HG03175 (cell line): ENCODE measurements around the gene CA9.

ENCODE experiments used
- ATAC-seq: cut with Tn5 transposase; IDR thresholded peaks from one replicate; pipeline ENCODE4 v1.9.1; 2021; ENCODE audit warnings: mild to moderate bottlenecking, moderate library complexity; ENCODE audit not compliant: unreplicated experiment

The CA9 gene

GRCh38 chr9:35714123-35714522 lies 40.4 kb downstream of the CA9 start:
- ATAC-seq: no peak

DNA sequence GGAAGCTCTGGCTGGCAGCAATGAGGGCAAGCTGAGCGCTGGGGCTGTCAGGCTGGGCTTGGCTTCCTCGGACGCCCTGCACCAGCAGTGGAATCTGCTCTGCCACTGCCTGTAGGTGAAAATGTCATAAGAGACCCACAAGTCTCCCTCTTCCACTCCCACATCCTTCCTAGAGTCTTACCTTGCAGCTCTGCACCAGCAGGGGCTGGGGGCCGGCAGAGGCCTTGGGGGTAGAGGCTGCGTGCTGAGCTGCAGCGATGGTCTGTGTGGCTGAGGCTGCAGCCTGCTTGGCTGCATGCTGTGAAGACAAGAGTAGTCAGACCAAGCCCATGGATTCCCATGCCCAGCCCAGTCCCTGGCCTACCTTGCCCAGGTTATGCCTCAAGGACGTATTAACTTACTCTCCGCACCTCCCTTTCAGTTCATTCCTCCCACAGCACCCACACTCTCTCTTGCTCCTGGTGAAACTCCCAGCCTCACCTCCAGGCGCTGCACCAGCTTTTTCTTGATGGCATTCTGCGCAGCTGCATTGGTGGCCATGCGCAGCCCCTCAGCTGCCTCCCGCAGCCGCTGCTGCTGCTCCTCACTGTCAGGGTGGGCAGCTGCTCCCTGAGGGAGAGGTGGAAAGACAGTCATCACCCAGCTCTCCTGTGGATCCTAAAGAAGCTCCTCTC lies 41.0 kb downstream of the CA9 start:
- ATAC-seq: no peak

GRCh38 chr9:35716230-35716629 lies 42.5 kb downstream of the CA9 start:
- ATAC-seq: no peak

DNA sequence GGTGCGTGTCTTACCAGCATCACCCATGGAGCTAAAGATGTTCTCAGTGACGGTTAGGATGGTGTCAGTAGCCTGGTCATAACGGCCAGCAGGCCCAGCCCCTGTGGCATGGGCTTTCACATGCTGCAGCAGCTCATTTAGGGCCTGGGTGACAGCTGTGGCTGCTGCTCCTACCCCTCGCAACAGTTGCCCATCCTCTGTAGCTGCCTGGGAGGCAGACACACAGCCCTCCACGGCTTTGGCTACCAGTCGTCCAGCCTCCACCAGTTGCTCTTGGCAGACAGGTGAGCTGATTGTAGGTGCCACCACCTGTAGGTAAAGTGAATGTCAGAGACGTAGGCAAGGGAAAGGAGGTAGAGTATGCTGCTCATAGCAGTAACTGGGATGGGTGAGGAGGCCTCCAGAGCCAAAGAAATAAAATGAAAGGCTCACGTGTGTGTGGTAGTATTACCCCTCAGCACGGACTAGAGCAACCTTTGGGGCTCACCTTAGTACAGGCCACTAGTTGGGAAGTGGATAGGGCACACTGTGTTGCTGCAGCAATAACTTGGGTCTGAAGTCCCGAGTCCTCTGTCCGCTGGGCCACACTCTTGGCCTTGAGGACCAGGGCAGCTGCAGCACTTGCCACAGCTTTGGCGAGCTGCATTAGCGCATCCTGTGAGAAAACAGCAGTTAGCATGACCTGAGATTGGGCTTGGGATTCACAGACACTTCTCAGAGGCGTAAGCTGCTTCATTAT lies 43.6 kb downstream of the CA9 start:
- ATAC-seq: no peak

GRCh38 chr9:35718721-35719511 lies 45.2 kb downstream of the CA9 start:
- no peak for ATAC-seq

- no peak for ATAC-seq
Observed at GRCh38 chr9:35719546-35719945, 45.8 kb downstream of the CA9 start.

GRCh38 chr9:35723426-35723825 lies 49.7 kb downstream of the CA9 start:
- ATAC-seq: no peak

DNA sequence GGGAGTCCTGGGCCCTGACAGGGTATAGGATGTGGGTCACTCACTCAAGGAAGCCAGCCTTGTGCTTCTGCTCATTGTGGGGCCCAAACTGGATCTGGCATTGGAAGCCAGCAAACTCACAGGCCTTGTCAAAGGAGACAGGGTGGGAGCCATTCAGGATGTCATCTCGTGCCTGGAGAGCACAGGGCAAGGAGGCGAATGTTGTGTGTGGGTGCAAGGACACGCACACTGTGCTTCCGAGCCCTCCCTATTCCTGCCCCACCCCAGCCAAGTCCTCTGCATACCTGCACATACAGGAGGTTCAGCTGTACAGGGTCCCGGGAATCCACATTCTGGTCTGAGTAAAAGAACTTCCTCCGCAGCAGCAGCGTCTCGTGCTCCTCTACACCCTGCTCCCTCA lies 50.2 kb downstream of the CA9 start:
- no peak for ATAC-seq

DNA sequence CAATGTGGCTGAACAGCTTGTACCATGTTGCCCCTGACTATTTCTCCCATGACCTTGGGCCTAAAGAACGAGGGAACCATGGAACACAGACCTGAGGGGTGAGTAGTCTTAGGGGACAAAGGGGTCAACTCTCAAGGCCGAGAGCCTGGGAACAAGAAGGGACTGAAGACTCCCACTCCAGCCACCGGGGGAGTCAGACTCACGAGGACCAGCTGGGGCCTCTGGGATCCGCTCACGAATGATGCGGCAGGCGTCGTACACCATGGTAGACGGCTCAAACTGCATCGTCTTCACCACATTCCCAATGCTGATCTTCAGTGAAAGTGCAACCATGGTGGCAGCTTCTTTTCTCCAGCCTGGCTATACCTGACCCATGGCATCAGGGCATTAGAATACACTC lies 51.6 kb downstream of the CA9 start:
- ATAC-seq: no peak

DNA sequence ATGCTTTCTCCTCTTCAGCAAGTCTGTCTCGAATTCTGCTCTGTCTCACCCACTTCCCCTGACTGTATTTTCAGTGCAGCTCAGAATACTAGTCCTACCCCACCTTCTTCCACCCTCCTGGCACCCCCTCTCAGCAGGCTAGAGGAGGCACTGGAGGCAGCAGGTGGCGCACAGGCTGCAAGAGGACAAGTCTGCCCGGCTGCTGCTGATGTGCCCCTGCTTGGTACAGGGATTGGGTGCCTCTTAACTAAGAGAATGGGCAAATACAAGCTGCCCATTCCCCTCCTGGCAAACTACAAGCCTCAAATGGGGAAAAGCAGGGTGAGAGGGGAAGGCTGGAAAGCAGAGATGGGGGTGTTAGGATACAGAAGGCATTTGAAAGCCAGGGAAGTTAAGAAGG lies 53.2 kb downstream of the CA9 start:
- ATAC-seq: no peak

DNA sequence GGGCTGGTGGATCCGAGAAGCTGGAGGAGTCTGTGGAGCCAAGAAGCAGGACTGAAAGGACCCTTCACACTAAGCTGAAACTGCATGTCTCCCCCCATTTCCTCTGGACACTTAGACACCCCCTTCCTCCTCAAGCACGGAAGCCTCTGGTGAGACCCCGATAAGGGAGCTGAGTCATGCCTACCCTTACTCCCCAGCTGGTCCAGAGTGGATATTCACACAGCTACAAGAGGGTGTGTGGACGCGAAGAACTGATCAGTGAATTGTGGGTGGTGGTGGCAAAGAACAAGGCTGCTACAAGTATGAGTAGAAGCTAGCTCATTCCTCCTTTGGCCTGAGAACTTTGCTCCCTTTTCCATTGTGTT lies 53.9 kb downstream of the CA9 start:
- ATAC-seq: no peak

GRCh38 chr9:35728041-35728971 lies 54.6 kb downstream of the CA9 start:
- ATAC-seq: no peak

DNA sequence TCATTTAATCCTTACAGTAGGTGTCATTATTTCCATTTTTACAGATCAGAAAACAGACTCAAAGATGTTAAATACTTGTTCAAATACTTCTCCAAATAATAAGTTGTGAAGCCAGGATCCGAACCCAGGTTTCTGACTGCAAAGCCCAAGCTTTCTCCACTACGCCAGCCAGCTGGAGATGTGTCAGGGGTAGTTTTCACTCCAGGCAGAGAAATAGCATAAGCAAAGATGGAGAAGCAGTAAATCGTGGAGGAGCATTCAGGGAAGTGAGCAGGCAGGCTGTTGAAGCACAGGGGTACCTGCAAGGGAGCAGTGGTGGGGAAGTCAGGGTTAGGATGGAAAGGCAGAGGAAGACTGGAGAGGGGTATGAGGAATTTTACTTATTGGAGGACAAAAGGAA lies 55.4 kb downstream of the CA9 start:
- no peak for ATAC-seq

DNA sequence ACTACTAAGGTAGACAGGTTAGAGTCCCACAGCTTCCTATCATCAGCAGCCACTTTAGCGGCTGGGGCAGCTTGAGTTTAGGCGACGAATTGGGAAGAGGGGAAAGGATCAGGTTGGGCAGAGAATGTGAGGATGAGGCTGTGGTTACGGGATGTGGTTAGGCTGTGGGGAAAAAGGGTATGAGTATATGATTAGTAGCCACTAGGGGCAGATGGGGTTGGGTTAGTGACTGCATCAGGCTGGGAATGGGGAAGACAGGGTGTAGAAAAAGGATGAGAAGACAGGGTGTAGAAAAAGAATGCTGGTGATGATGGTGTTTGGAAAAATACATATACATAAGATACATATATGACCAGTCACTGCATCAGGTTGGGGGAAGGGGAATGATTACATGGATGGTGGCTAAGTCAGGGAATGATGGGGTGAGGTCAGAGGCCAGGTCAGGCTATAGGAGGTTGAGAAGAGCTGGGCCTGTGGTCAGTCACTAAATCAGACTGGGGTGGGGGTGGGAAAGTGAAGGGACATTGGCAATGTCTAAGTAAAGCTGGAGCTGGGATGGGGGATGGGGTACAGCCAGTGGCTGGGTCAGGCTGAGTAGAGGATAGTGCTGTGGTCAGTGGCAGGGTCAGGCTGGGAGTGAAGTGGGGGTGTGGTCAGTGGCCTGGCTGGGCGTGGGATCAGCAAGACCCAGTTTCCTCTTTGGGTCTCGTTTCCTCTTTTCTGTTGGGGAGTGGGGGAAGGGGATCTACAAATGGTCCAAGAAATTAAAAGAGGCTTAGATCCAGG lies 56.2 kb downstream of the CA9 start:
- no peak for ATAC-seq

DNA sequence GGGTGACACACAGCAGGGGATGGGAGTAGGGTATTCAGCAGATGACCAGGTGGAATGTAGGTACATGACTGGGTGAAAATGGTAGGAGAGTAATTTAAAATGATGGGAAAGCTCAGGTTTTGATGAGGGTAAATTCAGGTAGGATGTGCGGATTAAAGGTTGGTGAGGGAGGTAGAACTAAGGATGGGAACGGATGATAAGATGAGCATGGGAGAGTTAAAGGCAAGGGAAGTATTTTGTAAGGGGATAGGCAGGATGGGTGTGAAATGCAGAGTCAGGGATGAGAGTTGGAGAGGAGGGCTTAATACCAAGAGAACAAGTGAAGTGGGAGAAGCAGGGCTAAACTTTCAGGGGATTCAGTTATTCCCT lies 56.7 kb downstream of the CA9 start:
- no peak for ATAC-seq
